OCI-LY3 (cell line): ENCODE data around the gene BLOC1S4.

Experiments used
- EZH2phosphoT487 ChIP-seq: fragments of 200-600 bp; shearing (Covaris generic); IDR thresholded peaks from 2 replicates; pipeline ENCODE4 v1.6.1; 2018; ENCODE audit warnings: antibody characterized with exemption, mixed run types, low read depth
- TF ChIP-seq, protein P1 (sequence below): fragments of 200-600, 300-600 bp; sonication (generic); IDR thresholded peaks from 2 replicates; pipeline ENCODE4 v1.5.1; 2014; ENCODE audit warnings: antibody characterized with exemption, low read length, low read depth

DNA sequence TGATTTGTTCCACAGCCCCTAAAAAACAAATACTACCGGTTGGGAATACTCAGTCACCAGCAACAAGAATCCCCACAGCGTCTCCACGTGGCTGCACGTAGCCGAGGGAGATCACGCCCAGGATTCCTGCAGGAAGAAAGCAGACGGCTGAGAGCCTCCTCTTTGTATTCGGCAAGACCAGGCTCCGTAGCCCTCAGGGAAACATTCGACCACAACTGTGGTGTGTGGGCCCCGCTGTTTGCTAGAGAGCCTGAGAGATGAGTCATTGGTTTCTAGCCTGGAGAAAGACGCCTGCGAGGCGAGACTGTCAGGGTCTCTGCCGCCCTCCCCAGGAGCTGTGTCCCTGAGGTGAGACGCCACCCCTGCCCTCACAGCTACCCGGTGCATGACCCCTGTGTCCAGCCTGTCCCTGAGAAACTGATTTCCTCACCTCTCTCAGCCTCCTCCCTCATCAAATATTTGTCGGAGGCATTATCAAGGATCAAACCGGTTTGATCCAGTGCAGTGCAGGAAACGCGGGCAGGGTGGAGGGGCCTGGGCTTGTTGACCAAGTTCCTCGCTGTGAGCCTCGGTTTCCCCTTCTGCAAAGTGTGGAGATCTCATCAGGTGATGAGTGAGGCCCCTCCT, 27.0 kb upstream of the BLOC1S4 start:
- TF ChIP-seq, protein P1, sequence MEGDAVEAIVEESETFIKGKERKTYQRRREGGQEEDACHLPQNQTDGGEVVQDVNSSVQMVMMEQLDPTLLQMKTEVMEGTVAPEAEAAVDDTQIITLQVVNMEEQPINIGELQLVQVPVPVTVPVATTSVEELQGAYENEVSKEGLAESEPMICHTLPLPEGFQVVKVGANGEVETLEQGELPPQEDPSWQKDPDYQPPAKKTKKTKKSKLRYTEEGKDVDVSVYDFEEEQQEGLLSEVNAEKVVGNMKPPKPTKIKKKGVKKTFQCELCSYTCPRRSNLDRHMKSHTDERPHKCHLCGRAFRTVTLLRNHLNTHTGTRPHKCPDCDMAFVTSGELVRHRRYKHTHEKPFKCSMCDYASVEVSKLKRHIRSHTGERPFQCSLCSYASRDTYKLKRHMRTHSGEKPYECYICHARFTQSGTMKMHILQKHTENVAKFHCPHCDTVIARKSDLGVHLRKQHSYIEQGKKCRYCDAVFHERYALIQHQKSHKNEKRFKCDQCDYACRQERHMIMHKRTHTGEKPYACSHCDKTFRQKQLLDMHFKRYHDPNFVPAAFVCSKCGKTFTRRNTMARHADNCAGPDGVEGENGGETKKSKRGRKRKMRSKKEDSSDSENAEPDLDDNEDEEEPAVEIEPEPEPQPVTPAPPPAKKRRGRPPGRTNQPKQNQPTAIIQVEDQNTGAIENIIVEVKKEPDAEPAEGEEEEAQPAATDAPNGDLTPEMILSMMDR = no peak
- no peak for TF ChIP-seq EZH2phosphoT487
